Activated T-helper 17 cell treated with anti-CD3 and anti-CD28 coated beads, Interleukin-2, amount 50 U/mL, for 72 hours (primary cell): ENCODE data around the gene TNFRSF8. TPM values are rescaled to one million over a fixed set of nuclear protein-coding genes. Genes with fewer than 3 reads are reported as not detected.

ENCODE experiments used
- ATAC-seq: fragments of 150-1000 bp; cut with Tn5 transposase; replicated peaks from 2 replicates; pipeline ENCODE4 v1.10.0; 2021; ENCODE audit warnings: mild to moderate bottlenecking, moderate library complexity
- H3K27ac Mint-ChIP-seq: one replicate; pipeline ENCODE4 v1.8.0; 2022; ENCODE audit warnings: mixed read lengths
- H3K27me3 Mint-ChIP-seq: one replicate; pipeline ENCODE4 v1.8.0; 2022; ENCODE audit warnings: mixed read lengths
- H3K36me3 Mint-ChIP-seq: one replicate; pipeline ENCODE4 v1.8.0; 2022; ENCODE audit warnings: low read depth, mild to moderate bottlenecking, mixed read lengths
- H3K4me1 Mint-ChIP-seq: one replicate; pipeline ENCODE4 v1.8.0; 2022; ENCODE audit warnings: mixed read lengths
- H3K4me3 Mint-ChIP-seq: one replicate; pipeline ENCODE4 v1.8.0; 2022; ENCODE audit warnings: mild to moderate bottlenecking, mixed read lengths
- H3K9me3 Mint-ChIP-seq: one replicate; pipeline ENCODE4 v1.8.0; 2022; ENCODE audit warnings: mixed read lengths
- total RNA-seq, 2 donors: library from RNA; stranded (reverse); gene quantifications; one replicate each; pipeline ENCODE4 v1.2.3, GENCODE V29; 2022

The TNFRSF8 gene
- total RNA-seq, 2 donors from 2014 or later, result 35.3 to 216 TPM

- Mint-ChIP-seq H3K36me3 (peaks cover 16% of the 10 kb centered on the region), H3K27ac (peak overlapping the region; percentile 86), H3K4me1 (peaks cover 53% of the 10 kb centered on the region), H3K27me3 (no peaks in the 10 kb centered on the region), H3K9me3 (peaks cover 3% of the 10 kb centered on the region), H3K4me3 (peak overlapping the region; percentile 69)
- no peak for ATAC-seq
Measured at GRCh38 chr1:12147201-12147701, 84.1 kb downstream of the TNFRSF8 start.

GRCh38 chr1:12148160-12148957, 85.3 kb downstream of the TNFRSF8 start:
- H3K27ac Mint-ChIP-seq, result peak overlapping the region; percentile 86
- peak; percentile 7 for ATAC-seq
- H3K4me1 Mint-ChIP-seq, result peaks cover 56% of the 10 kb centered on the region
- no peaks in the 10 kb centered on the region for H3K27me3 Mint-ChIP-seq
- peaks cover 3% of the 10 kb centered on the region for H3K9me3 Mint-ChIP-seq
- H3K36me3 Mint-ChIP-seq, result peaks cover 12% of the 10 kb centered on the region
- H3K4me3 Mint-ChIP-seq, result peak overlapping the region; percentile 69

- peaks cover 3% of the 10 kb centered on the region for H3K9me3 Mint-ChIP-seq
- peaks cover 53% of the 10 kb centered on the region for H3K4me1 Mint-ChIP-seq
- H3K4me3 Mint-ChIP-seq, result peak overlapping the region; percentile 69
- H3K36me3 Mint-ChIP-seq, result peaks cover 4% of the 10 kb centered on the region
- H3K27me3 Mint-ChIP-seq, result no peaks in the 10 kb centered on the region
- peak overlapping the region; percentile 86 for H3K27ac Mint-ChIP-seq
- ATAC-seq, result no peak
Measured at GRCh38 chr1:12148958-12149790, 86.1 kb downstream of the TNFRSF8 start.

GRCh38 chr1:12149791-12150175, 86.7 kb downstream of the TNFRSF8 start:
- Mint-ChIP-seq H3K36me3 (peaks cover 4% of the 10 kb centered on the region), H3K4me1 (peaks cover 53% of the 10 kb centered on the region), H3K27ac (peak overlapping the region; percentile 86), H3K27me3 (no peaks in the 10 kb centered on the region), H3K4me3 (peak overlapping the region; percentile 69), H3K9me3 (peaks cover 3% of the 10 kb centered on the region)
- ATAC-seq, result no peak

GRCh38 chr1:12150456-12151200, 87.5 kb downstream of the TNFRSF8 start:
- Mint-ChIP-seq H3K9me3 (peaks cover 3% of the 10 kb centered on the region), H3K27me3 (no peaks in the 10 kb centered on the region), H3K36me3 (peaks cover 4% of the 10 kb centered on the region), H3K4me3 (peak overlapping the region; percentile 69), H3K4me1 (peaks cover 61% of the 10 kb centered on the region), H3K27ac (peak overlapping the region; percentile 86)
- ATAC-seq, result peak; percentile 62

- Mint-ChIP-seq H3K36me3 (peaks cover 4% of the 10 kb centered on the region), H3K27ac (peak overlapping the region; percentile 86), H3K9me3 (peaks cover 3% of the 10 kb centered on the region), H3K4me1 (peaks cover 59% of the 10 kb centered on the region), H3K27me3 (no peaks in the 10 kb centered on the region), H3K4me3 (peak overlapping the region; percentile 69)
- no peak for ATAC-seq
Measured at GRCh38 chr1:12151465-12151864, 88.4 kb downstream of the TNFRSF8 start.

GRCh38 chr1:12152113-12152891, 89.2 kb downstream of the TNFRSF8 start:
- Mint-ChIP-seq H3K27ac (peak overlapping the region; percentile 86), H3K9me3 (peaks cover 3% of the 10 kb centered on the region), H3K27me3 (no peaks in the 10 kb centered on the region), H3K36me3 (peaks cover 4% of the 10 kb centered on the region), H3K4me3 (peak overlapping the region; percentile 69), H3K4me1 (peaks cover 54% of the 10 kb centered on the region)
- ATAC-seq, result peak; percentile 43

DNA sequence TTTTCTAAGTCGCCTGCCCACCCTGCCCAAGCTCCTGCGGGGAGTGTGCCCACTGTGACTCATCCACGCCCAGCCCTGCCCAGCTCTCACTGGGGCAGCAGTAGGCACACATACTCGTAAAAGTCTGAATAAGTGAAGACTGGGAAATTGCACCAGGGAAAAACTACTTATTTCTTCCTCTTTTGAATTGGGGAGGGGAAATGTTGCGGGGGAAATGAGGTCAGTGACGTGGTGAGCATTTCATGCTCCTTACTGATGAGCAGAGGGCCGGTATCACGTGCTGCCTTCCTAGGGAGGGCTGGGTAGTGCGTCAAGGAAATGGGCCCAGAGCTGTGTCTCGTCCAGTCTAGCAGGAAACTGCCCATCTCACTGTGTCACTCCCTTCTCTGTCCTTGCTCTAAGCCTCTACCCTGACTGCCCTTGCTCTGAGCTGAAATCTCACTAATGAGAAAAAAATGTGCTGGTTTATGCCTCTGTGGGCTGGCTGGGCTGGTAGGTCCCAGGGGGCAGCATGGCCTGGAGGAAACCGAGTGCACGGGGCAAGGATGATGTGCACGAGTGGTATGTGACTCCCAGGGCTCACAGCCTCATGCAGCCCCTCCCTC, 90.2 kb downstream of the TNFRSF8 start:
- Mint-ChIP-seq H3K27me3 (no peaks in the 10 kb centered on the region), H3K9me3 (peaks cover 3% of the 10 kb centered on the region), H3K4me3 (peak overlapping the region; percentile 69), H3K36me3 (peaks cover 4% of the 10 kb centered on the region), H3K4me1 (peaks cover 63% of the 10 kb centered on the region), H3K27ac (peak overlapping the region; percentile 86)
- ATAC-seq, result peak; percentile 28

GRCh38 chr1:12155328-12155727, 92.2 kb downstream of the TNFRSF8 start:
- ATAC-seq, result no peak
- H3K9me3 Mint-ChIP-seq, result no peaks in the 10 kb centered on the region
- H3K27ac Mint-ChIP-seq, result peak overlapping the region; percentile 82
- H3K27me3 Mint-ChIP-seq, result no peaks in the 10 kb centered on the region
- H3K4me3 Mint-ChIP-seq, result peak overlapping the region; percentile 33
- no peaks in the 10 kb centered on the region for H3K36me3 Mint-ChIP-seq
- peaks cover 63% of the 10 kb centered on the region for H3K4me1 Mint-ChIP-seq

GRCh38 chr1:12157366-12158231, 94.5 kb downstream of the TNFRSF8 start:
- peaks cover 53% of the 10 kb centered on the region for H3K4me1 Mint-ChIP-seq
- no peaks in the 10 kb centered on the region for H3K36me3 Mint-ChIP-seq
- no peaks in the 10 kb centered on the region for H3K9me3 Mint-ChIP-seq
- H3K4me3 Mint-ChIP-seq, result peak overlapping the region; percentile 78
- H3K27ac Mint-ChIP-seq, result peak overlapping the region; percentile 95
- ATAC-seq, result peak; percentile 69
- H3K27me3 Mint-ChIP-seq, result no peaks in the 10 kb centered on the region

DNA sequence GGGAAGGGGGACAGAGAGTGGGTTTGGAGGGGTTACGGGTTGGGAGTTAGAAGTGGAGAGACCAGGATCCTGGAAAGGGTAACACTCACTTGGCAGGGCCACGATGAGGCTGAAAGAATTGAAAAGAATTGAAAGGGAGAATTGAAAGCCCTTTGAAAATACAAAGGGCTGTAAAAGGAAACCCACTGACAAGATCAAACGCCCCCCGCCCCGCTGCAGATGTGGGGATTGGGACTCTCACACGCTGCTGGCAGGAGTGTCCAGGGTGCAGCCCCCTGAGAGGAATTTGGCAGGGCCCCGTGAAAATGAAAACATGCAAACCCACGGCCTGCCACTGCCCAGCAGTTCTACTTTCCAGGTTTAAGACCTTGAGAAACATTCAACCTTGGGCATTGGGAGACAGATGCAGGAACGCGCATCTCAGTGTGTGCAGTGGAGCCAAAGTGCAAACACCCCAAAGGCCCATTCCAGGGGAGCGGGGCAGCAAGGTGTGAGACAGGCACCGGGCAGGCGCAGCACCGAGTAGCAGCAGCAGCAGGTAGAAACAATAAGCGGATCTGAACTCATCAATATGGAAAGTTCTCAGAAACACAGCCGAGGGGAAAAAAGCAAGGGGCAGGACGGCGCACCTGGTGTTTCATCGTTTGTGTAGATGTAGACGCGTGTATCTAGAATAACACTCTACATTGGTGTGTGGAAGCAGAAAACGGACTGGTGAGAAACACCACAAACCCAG, 95.4 kb downstream of the TNFRSF8 start:
- peak; percentile 4 for ATAC-seq
- peaks cover 55% of the 10 kb centered on the region for H3K4me1 Mint-ChIP-seq
- H3K9me3 Mint-ChIP-seq, result no peaks in the 10 kb centered on the region
- no peaks in the 10 kb centered on the region for H3K27me3 Mint-ChIP-seq
- peak overlapping the region; percentile 95 for H3K27ac Mint-ChIP-seq
- no peaks in the 10 kb centered on the region for H3K36me3 Mint-ChIP-seq
- peak overlapping the region; percentile 78 for H3K4me3 Mint-ChIP-seq

DNA sequence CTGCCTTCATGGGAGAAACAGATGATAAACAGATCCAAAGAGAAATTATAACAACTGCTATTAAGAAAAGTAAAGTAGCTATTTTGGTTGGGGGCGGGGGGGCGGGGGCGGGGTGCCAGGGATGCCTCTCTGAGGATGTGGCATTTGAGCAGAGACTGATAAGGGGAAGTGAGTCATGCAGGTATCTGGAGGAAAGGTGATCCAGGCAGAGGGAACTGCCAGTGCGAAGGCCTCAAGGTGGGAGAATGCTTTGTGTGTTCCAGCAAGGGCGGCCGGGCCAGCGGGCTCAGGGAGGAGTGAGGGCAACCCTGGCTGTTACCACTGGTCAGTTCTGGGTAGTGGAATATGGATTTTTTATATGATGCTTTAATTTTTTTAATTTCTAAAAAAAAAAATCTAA, 96.7 kb downstream of the TNFRSF8 start:
- Mint-ChIP-seq H3K36me3 (no peaks in the 10 kb centered on the region), H3K4me3 (peak overlapping the region; percentile 78), H3K9me3 (no peaks in the 10 kb centered on the region), H3K4me1 (peaks cover 52% of the 10 kb centered on the region), H3K27ac (peak overlapping the region; percentile 86), H3K27me3 (no peaks in the 10 kb centered on the region)
- ATAC-seq, result no peak
